ENCODE data around the gene GLCE. TPM values are rescaled to one million over a fixed set of nuclear protein-coding genes. Genes with fewer than 3 reads are reported as not detected.

Gene GLCE
- total and polyA plus RNA-seq, 10 of the 15 experiments (the other 5 are each of a cell fraction or from before 2014, with no cell fraction given): 2.1 to 11.9 (median 2.9) TPM

DNA sequence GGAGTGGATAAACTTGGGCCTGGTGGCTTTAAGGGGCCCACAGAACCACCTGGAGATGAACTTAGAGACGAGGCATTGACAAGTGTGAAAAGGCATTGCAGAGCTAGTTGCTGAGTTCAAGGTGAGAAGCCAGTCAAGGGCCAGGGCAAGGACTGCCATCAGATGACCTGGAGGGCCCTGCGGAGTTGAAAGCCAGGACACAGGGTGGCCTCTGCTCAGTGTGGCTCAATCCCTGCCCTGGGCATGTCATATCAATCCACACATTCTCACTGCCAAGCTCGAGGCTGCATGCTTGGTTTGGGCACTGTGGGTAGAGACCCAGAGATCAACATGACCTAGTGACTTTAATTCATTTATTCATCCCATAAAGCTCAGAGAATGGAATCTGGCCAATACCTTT is 147.5 kb downstream of the GLCE start:
- RAD21 ChIA-PET (ENCODE audit: unreplicated experiment): no interaction called here

More for the DNA sequence above, 147.5 kb downstream of the GLCE start:
- FAIRE-seq (no peak), ATAC-seq (no peak), DNase-seq (ENCODE audit: low read depth, low spot score) (no peak)
- WGBS (ENCODE audit: insufficient coverage, insufficient replicate concordance, low lambda C conversion rate, missing lambda C conversion rate): 20% methylated on average over 3 of the region's 3 CpGs
- no peak overlapping the region for H3K9ac ChIP-seq (ENCODE audit: control insufficient read depth, insufficient read depth, low read length)
- no peaks in the 10 kb centered on the region for H3K79me2 ChIP-seq (ENCODE audit: control insufficient read depth, insufficient read depth, low read length)
- in situ Hi-C loops (cut with MboI): no loop called here
- H3K36me3 ChIP-seq (ENCODE audit: control insufficient read depth in 2 of 2, insufficient read depth in 2 of 2, low read length in 1 of 2): no peaks in the 10 kb centered on the region
- ChIA-PET SMC1A (ENCODE audit: uncharacterized antibody, unreplicated experiment) (no interaction called here), CTCF (no interaction called here), POLR2A (no interaction called here)
- no peak overlapping the region for H3K4me2 ChIP-seq (ENCODE audit: control insufficient read depth, insufficient read depth)
- H2AFZ ChIP-seq (ENCODE audit: control insufficient read depth, low read depth, low read length): no peak overlapping the region
- peaks cover 0 to 2% of the 10 kb centered on the region in 2 experiments; a peak in 1 of 4 replicates for H3K27me3 ChIP-seq (replicated peaks in 1 of 2; ENCODE audit: control insufficient read depth in 2 of 2, insufficient read depth in 2 of 2, low read length in 1 of 2)
- no peak overlapping the region for H3K27ac ChIP-seq (ENCODE audit: control insufficient read depth, insufficient read depth)
- no peak overlapping the region for H3K4me3 ChIP-seq
- BruUV-seq (replicated peaks): no TSS peak
- H4K20me1 ChIP-seq (ENCODE audit: control insufficient read depth, insufficient read depth): no peaks in the 10 kb centered on the region
- TF ChIP-seq FOS (IDR thresholded peaks at IDR 0.05; ENCODE audit: borderline replicate concordance, extremely low read depth, insufficient read length) (no peak), KLF5 (IDR thresholded peaks at IDR 0.05; ENCODE audit: partially characterized antibody) (no peak), MXI1 (IDR thresholded peaks at IDR 0.05; ENCODE audit: low read depth, low read length) (no peak), NRF1 (conservative IDR thresholded peaks at IDR 0.05; ENCODE audit: low read depth, low read length) (no peak), SUZ12 (IDR thresholded peaks at IDR 0.05; ENCODE audit: unreplicated experiment) (no peak), HDGF (IDR thresholded peaks at IDR 0.05) (no peak), HDAC6 (IDR thresholded peaks at IDR 0.05; ENCODE audit: unreplicated experiment) (no peak), EED (IDR thresholded peaks at IDR 0.05; ENCODE audit: low read depth) (no peak), EZH2 (IDR thresholded peaks at IDR 0.05; ENCODE audit: borderline replicate concordance, control insufficient read depth, low read depth, low read length) (no peak), YY1 (IDR thresholded peaks at IDR 0.05; ENCODE audit: low read depth, low read length) (no peak), SP1 (IDR thresholded peaks at IDR 0.05; ENCODE audit: low read depth, low read length) (no peak), PML (IDR thresholded peaks at IDR 0.05; ENCODE audit: low read length) (no peak), RFX5 (IDR thresholded peaks at IDR 0.05; ENCODE audit: low read depth, low read length) (no peak), SMARCA5 (IDR thresholded peaks at IDR 0.05) (no peak), MTA2 (IDR thresholded peaks at IDR 0.05; ENCODE audit: low read depth) (no peak), WRNIP1 (IDR thresholded peaks at IDR 0.05; ENCODE audit: borderline replicate concordance, low read depth, low read length) (no peak), ZSCAN29 (IDR thresholded peaks at IDR 0.05) (no peak)
- TF ChIP-seq, protein P1, sequence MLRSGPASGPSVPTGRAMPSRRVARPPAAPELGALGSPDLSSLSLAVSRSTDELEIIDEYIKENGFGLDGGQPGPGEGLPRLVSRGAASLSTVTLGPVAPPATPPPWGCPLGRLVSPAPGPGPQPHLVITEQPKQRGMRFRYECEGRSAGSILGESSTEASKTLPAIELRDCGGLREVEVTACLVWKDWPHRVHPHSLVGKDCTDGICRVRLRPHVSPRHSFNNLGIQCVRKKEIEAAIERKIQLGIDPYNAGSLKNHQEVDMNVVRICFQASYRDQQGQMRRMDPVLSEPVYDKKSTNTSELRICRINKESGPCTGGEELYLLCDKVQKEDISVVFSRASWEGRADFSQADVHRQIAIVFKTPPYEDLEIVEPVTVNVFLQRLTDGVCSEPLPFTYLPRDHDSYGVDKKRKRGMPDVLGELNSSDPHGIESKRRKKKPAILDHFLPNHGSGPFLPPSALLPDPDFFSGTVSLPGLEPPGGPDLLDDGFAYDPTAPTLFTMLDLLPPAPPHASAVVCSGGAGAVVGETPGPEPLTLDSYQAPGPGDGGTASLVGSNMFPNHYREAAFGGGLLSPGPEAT (IDR thresholded peaks at IDR 0.05; ENCODE audit: low read depth): no peak
- H3K4me1 ChIP-seq (ENCODE audit: control insufficient read depth, insufficient read depth, low read length): no peaks in the 10 kb centered on the region
- intact Hi-C loops (cut with micrococcal nuclease; ENCODE audit: unreplicated experiment): no loop called here
- no peaks in the 10 kb centered on the region for H3K9me3 ChIP-seq (replicated peaks; ENCODE audit: control insufficient read depth, insufficient read depth, low read length)

Measured in GM12878 (cell line).